HCT116 (cell line): ENCODE data around the gene PRL. TPM values are rescaled to one million over a fixed set of nuclear protein-coding genes. Genes with fewer than 3 reads are reported as not detected.

Experiments used
- ATAC-seq: fragments of 200-7000 bp; cut with Tn5 transposase; 2 replicates; pipeline ENCODE4 v1.9.1; 2020; ENCODE audit warnings: mild to moderate bottlenecking, moderate library complexity
- BruUV-seq: library from RNA; stranded (reverse); fragments of 400-500 nt; replicated peaks from 2 replicates; lab custom pipeline; 2021; lab: Mats Ljungman, UMichigan
- CTCF ChIA-PET: fragments of 300-600 bp; sonication (Branson Sonifier 250); formaldehyde crosslinking; loops from one replicate; lab custom pipeline; 2021; ENCODE audit warnings: antibody characterized with exemption; lab: Charles Lee
- POLR2A ChIA-PET: fragments of 300-600, 350-600 bp; sonication (Branson Sonifier 250); formaldehyde crosslinking; loops from one replicate; lab custom pipeline; 2021; ENCODE audit warnings: antibody characterized with exemption; lab: Charles Lee
- RAD21 ChIA-PET, 2 experiments: fragments of 300-600 bp; sonication (Branson Sonifier 250); formaldehyde crosslinking; loops; one replicate each; lab custom pipeline; 2023; ENCODE audit warnings: low total read pairs in 2 of 2; ENCODE audit not compliant: uncharacterized antibody in 2 of 2, unreplicated experiment in 2 of 2, low non-redundant PET in 1 of 2; lab: Charles Lee
- DNase-seq: peaks from one replicate; pipeline ENCODE4 v3.0.0-alpha.2; 2010; ENCODE audit warnings: low read depth, low spot score
- H2AFZ ChIP-seq: fragments of 200-600 bp; shearing (Covaris generic), sonication (generic); 2 replicates; pipeline ENCODE4 v1.6.1; 2017; ENCODE audit warnings: low read depth, mixed run types, mixed read lengths, antibody characterized with exemption, low read length; ENCODE audit not compliant: poor library complexity, severe bottlenecking
- H3K27ac ChIP-seq: 2 replicates; pipeline ENCODE4 v1.5.1; 2012; ENCODE audit warnings: low read depth, low read length
- H3K27me3 ChIP-seq: fragments of 200-600 bp; sonication (generic); 2 replicates; pipeline ENCODE4 v1.6.1; 2016; ENCODE audit warnings: mixed run types, low read length, mixed read lengths; ENCODE audit not compliant: insufficient read depth
- H3K36me3 ChIP-seq, 2 experiments: fragments of 200-500 bp in 1 of 2; fragments of 200-600 bp in 1 of 2; sonication (Bioruptor generic) in 1 of 2; sonication (generic) in 1 of 2; 2 replicates each; pipeline versions ENCODE4 v1.5.1 to v1.6.1; 2014 to 2016; ENCODE audit warnings: low read length in 2 of 2, inconsistent platforms in 1 of 2, mixed read lengths in 1 of 2, mixed run types in 1 of 2; ENCODE audit not compliant: insufficient read depth in 2 of 2, control insufficient read depth in 1 of 2
- H3K4me1 ChIP-seq, 2 experiments: fragments of 200-600 bp in 1 of 2; sonication (generic) in 1 of 2; 2 replicates each; pipeline versions ENCODE4 v1.5.1 to v1.6.1; 2012 to 2017; ENCODE audit warnings: low read length in 2 of 2, inconsistent platforms in 1 of 2, mild to moderate bottlenecking in 1 of 2, mixed read lengths in 1 of 2, mixed run types in 1 of 2, moderate library complexity in 1 of 2; ENCODE audit not compliant: insufficient read depth in 2 of 2, control insufficient read depth in 1 of 2
- H3K4me2 ChIP-seq: fragments of 200-600 bp; sonication (generic); 2 replicates; pipeline ENCODE4 v1.6.1; 2017; ENCODE audit warnings: mixed run types, low read length, mixed read lengths
- H3K4me3 ChIP-seq, 2 experiments: fragments of 200-600 bp in 1 of 2; sonication (generic) in 1 of 2; replicated peaks in 1 of 2; 2 replicates each; pipeline ENCODE4 v1.5.1; 2011 to 2016; ENCODE audit warnings: low read length in 2 of 2, control low read depth in 1 of 2, low read depth in 1 of 2, mild to moderate bottlenecking in 1 of 2, mixed read lengths in 1 of 2, mixed run types in 1 of 2
- H3K79me2 ChIP-seq: fragments of 200-600 bp; sonication (generic); 2 replicates; pipeline ENCODE4 v1.6.1; 2017; ENCODE audit warnings: mild to moderate bottlenecking, mixed run types, low read length, moderate library complexity, mixed read lengths; ENCODE audit not compliant: insufficient read depth
- H3K9ac ChIP-seq: fragments of 200-600 bp; sonication (generic); 2 replicates; pipeline ENCODE4 v1.6.1; 2016; ENCODE audit warnings: low read length, mixed read lengths
- H3K9me2 ChIP-seq: fragments of 200-600 bp; sonication (generic), shearing (Covaris generic); 2 replicates; pipeline ENCODE4 v1.6.1; 2017; ENCODE audit warnings: mixed run types, mild to moderate bottlenecking, moderate library complexity; ENCODE audit not compliant: insufficient read depth
- H3K9me3 ChIP-seq, 2 experiments: fragments of 200-500 bp in 1 of 2; fragments of 200-600 bp in 1 of 2; sonication (Bioruptor generic) in 1 of 2; sonication (generic) in 1 of 2; 2 replicates each; pipeline ENCODE4 v1.6.1; 2014 to 2017; ENCODE audit warnings: low read length in 2 of 2, mixed read lengths in 2 of 2, inconsistent platforms in 1 of 2, low read depth in 1 of 2, mild to moderate bottlenecking in 1 of 2, mixed run types in 1 of 2, moderate library complexity in 1 of 2; ENCODE audit not compliant: control insufficient read depth in 1 of 2, insufficient read depth in 1 of 2
- H4K20me1 ChIP-seq: fragments of 200-600 bp; sonication (generic), shearing (Covaris generic); 2 replicates; pipeline ENCODE4 v1.6.1; 2017; ENCODE audit warnings: mixed run types, mild to moderate bottlenecking, moderate library complexity; ENCODE audit not compliant: insufficient read depth
- CBX3 ChIP-seq: IDR thresholded peaks from 2 replicates; pipeline ENCODE4 v1.6.1; 2012; ENCODE audit warnings: low read depth
- CEBPB ChIP-seq: IDR thresholded peaks from 2 replicates; pipeline ENCODE4 v1.6.1; 2012; ENCODE audit warnings: low read depth
- ELF1 ChIP-seq: IDR thresholded peaks from 2 replicates; pipeline ENCODE4 v1.6.1; 2012; ENCODE audit warnings: low read depth, borderline replicate concordance
- EZH2phosphoT487 ChIP-seq: fragments of 200-600 bp; IDR thresholded peaks from 2 replicates; pipeline ENCODE4 v1.6.1; 2018; ENCODE audit warnings: antibody characterized with exemption, borderline replicate concordance
- FOSL1 ChIP-seq: IDR thresholded peaks from 2 replicates; pipeline ENCODE4 v1.6.1; 2012; ENCODE audit warnings: low read depth
- JUND ChIP-seq: IDR thresholded peaks from 2 replicates; pipeline ENCODE4 v1.6.1; 2012
- MAX ChIP-seq: IDR thresholded peaks from 2 replicates; pipeline ENCODE4 v1.6.1; 2012
- POLR2A ChIP-seq: IDR thresholded peaks from 2 replicates; pipeline ENCODE4 v1.7.0; 2011; ENCODE audit warnings: borderline replicate concordance; ENCODE audit not compliant: insufficient read depth, insufficient read length; ENCODE audit errors: extremely low read depth
- POLR2AphosphoS5 ChIP-seq: IDR thresholded peaks from 2 replicates; pipeline ENCODE4 v1.6.1; 2011; ENCODE audit warnings: mild to moderate bottlenecking, low read depth, low read length, moderate library complexity
- RAD21 ChIP-seq: IDR thresholded peaks from 2 replicates; pipeline ENCODE4 v1.6.1; 2012; ENCODE audit warnings: low read depth, mild to moderate bottlenecking
- SIN3A ChIP-seq: IDR thresholded peaks from 2 replicates; pipeline ENCODE4 v1.6.1; 2012; ENCODE audit warnings: low read depth
- SP1 ChIP-seq: IDR thresholded peaks from 2 replicates; pipeline ENCODE4 v1.6.1; 2012; ENCODE audit warnings: low read depth
- SRF ChIP-seq: IDR thresholded peaks from 2 replicates; pipeline ENCODE4 v1.6.1; 2012; ENCODE audit warnings: low read depth
- TCF7L2 ChIP-seq: IDR thresholded peaks from 2 replicates; pipeline ENCODE4 v1.7.0; 2011; ENCODE audit warnings: borderline replicate concordance, inconsistent platforms; ENCODE audit not compliant: insufficient read depth, insufficient read length; ENCODE audit errors: extremely low read depth
- YY1 ChIP-seq: IDR thresholded peaks from 2 replicates; pipeline ENCODE4 v1.6.1; 2011; ENCODE audit warnings: low read length, low read depth, moderate library complexity, mild to moderate bottlenecking; ENCODE audit not compliant: insufficient replicate concordance; ENCODE audit errors: extremely low read depth
- ZBTB33 ChIP-seq: IDR thresholded peaks from 2 replicates; pipeline ENCODE4 v1.6.1; 2011; ENCODE audit warnings: mild to moderate bottlenecking, low read length, moderate library complexity; ENCODE audit not compliant: insufficient replicate concordance; ENCODE audit errors: extremely low read depth
- ZFX ChIP-seq: fragments of 450-650 bp; IDR thresholded peaks from 2 replicates; pipeline ENCODE4 v1.6.1; 2017
- ZNF274 ChIP-seq: fragments of 200-500 bp; sonication (Bioruptor generic); IDR thresholded peaks from 2 replicates; pipeline ENCODE4 v1.6.1; 2014; ENCODE audit warnings: mild to moderate bottlenecking, low read depth, low read length, inconsistent platforms
- intact Hi-C: fragments of 100-400 bp; cut with micrococcal nuclease; formaldehyde crosslinking; loops from 2 replicates; pipeline ENCODE4 v1.10.0; 2022
- total RNA-seq: library from RNA; stranded (reverse); gene quantifications from one replicate; pipeline ENCODE4 v1.2.1, GENCODE V29; 2021; ENCODE audit not compliant: unreplicated experiment
- TF ChIP-seq, protein P1 (sequence below), 3 experiments: fragments of 200-600 bp in 1 of 3; sonication (generic) in 1 of 3; IDR thresholded peaks in 2 of 3; conservative IDR thresholded peaks in 1 of 3; 2 replicates each; pipeline ENCODE4 v1.5.1; 2012 to 2017; ENCODE audit warnings: low read depth in 2 of 3, low read length in 2 of 3, antibody characterized with exemption in 1 of 3, borderline replicate concordance in 1 of 3, control low read depth in 1 of 3, mild to moderate bottlenecking in 1 of 3, mixed read lengths in 1 of 3, mixed run types in 1 of 3, moderate library complexity in 1 of 3; ENCODE audit not compliant: insufficient read depth in 1 of 3
- TF ChIP-seq, protein P2 (sequence below): IDR thresholded peaks from 2 replicates; pipeline ENCODE4 v1.6.1; 2012

Gene PRL
- total RNA-seq, 1 experiment from 2014 or later, result not detected

DNA sequence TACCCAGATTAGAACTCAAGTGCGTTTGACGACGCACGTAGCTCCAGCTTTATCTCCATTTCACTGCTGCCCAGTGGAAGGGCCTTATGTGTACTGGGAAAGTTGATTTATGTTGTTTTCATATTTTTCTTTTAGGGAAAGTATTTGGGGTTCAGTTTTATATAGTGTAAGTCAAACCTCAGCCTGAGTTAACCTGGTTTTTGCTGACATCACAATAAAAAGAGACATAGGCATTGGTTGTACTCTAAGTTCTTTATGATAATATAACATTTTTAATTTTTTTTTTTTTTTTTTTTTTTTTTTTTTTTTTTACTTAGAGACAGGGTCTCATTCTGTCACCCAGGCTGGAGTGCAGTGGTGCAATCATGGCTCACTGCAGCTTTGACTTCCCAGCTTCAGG, 34.1 kb upstream of the PRL start:
- H3K4me3 ChIP-seq, result no peak overlapping the region
- H3K27me3 ChIP-seq, result no peaks in the 10 kb centered on the region
- H3K4me1 ChIP-seq, result no peaks in the 10 kb centered on the region
- no peaks in the 10 kb centered on the region for H3K9me3 ChIP-seq
- no peak overlapping the region for H3K4me2 ChIP-seq
- no peaks in the 10 kb centered on the region for H4K20me1 ChIP-seq
- intact Hi-C loops, result no loop called here
- no peaks in the 10 kb centered on the region for H3K79me2 ChIP-seq
- ATAC-seq (no peak), DNase-seq (no peak)
- H3K27ac ChIP-seq, result no peak overlapping the region
- no peaks in the 10 kb centered on the region for H3K36me3 ChIP-seq
- no peak overlapping the region for H2AFZ ChIP-seq
- POLR2A ChIA-PET, result no interaction called here
- RAD21 ChIA-PET, result no interaction called here
- TF ChIP-seq EZH2phosphoT487, result no peak
- TF ChIP-seq SIN3A, result no peak
- no peak for TF ChIP-seq CEBPB
- TF ChIP-seq FOSL1, result no peak
- no peak for TF ChIP-seq JUND
- no peak for TF ChIP-seq SRF
- TF ChIP-seq TCF7L2, result no peak
- no peak for TF ChIP-seq ZNF274
- TF ChIP-seq SP1, result no peak
- TF ChIP-seq, protein P1, sequence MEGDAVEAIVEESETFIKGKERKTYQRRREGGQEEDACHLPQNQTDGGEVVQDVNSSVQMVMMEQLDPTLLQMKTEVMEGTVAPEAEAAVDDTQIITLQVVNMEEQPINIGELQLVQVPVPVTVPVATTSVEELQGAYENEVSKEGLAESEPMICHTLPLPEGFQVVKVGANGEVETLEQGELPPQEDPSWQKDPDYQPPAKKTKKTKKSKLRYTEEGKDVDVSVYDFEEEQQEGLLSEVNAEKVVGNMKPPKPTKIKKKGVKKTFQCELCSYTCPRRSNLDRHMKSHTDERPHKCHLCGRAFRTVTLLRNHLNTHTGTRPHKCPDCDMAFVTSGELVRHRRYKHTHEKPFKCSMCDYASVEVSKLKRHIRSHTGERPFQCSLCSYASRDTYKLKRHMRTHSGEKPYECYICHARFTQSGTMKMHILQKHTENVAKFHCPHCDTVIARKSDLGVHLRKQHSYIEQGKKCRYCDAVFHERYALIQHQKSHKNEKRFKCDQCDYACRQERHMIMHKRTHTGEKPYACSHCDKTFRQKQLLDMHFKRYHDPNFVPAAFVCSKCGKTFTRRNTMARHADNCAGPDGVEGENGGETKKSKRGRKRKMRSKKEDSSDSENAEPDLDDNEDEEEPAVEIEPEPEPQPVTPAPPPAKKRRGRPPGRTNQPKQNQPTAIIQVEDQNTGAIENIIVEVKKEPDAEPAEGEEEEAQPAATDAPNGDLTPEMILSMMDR (IDR thresholded peaks at IDR 0.05 in 2 of 3, conservative IDR thresholded peaks at IDR 0.05 in 1 of 3; ENCODE audit: borderline replicate concordance in 1 of 3, insufficient read depth in 1 of 3, low read depth in 2 of 3, low read length in 2 of 3), result no peak
- no peak for TF ChIP-seq RAD21
- TF ChIP-seq CBX3, result no peak
- TF ChIP-seq ZBTB33, result no peak
- TF ChIP-seq POLR2A, result no peak
- TF ChIP-seq, protein P2, sequence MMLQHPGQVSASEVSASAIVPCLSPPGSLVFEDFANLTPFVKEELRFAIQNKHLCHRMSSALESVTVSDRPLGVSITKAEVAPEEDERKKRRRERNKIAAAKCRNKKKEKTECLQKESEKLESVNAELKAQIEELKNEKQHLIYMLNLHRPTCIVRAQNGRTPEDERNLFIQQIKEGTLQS, result no peak
- no peak for TF ChIP-seq ELF1
- no peak for TF ChIP-seq ZFX
- TF ChIP-seq MAX, result no peak
- TF ChIP-seq YY1, result no peak
- no peak for TF ChIP-seq POLR2AphosphoS5
- no TSS peak for BruUV-seq
- CTCF ChIA-PET, result no interaction called here
- H3K9ac ChIP-seq, result no peak overlapping the region
- no peaks in the 10 kb centered on the region for H3K9me2 ChIP-seq
